Skin epidermis (tissue), 12 donors: Measurements from ENCODE around the gene HUWE1.
"Not testable (repeated sequence)": the region's sequence is repeated elsewhere in the genome, so short reads cannot be mapped to it uniquely, and the experiment has no call there.

Experiments
- H3K27ac ChIP-seq, 21 experiments: fragments of 200-600 bp; sonication (generic) in 11 of 21; one replicate each; pipeline ENCODE4 v1.5.0; 2020; ENCODE audit warnings: mild to moderate bottlenecking in 3 of 21, inconsistent platforms in 2 of 21, moderate library complexity in 2 of 21
- H3K4me3 ChIP-seq, 7 experiments: fragments of 200-600 bp; sonication (generic) in 2 of 7; one replicate each; pipeline ENCODE4 v1.5.0; 2020; ENCODE audit warnings: inconsistent platforms in 2 of 7, mild to moderate bottlenecking in 2 of 7, moderate library complexity in 1 of 7

The HUWE1 gene

GRCh38 chrX:53547668-53548067, 138.9 kb downstream of the HUWE1 start:
- Histone ChIP-seq H3K4me3 (no peak overlapping the region), H3K27ac (no peak overlapping the region)

- H3K4me3 ChIP-seq: no peak overlapping the region
- no peak overlapping the region for H3K27ac ChIP-seq
Measured at GRCh38 chrX:53544936-53545335, 141.6 kb downstream of the HUWE1 start.

GRCh38 chrX:53538781-53539180, 147.7 kb downstream of the HUWE1 start:
- Histone ChIP-seq H3K4me3 (no peak overlapping the region), H3K27ac (no peak overlapping the region)

DNA sequence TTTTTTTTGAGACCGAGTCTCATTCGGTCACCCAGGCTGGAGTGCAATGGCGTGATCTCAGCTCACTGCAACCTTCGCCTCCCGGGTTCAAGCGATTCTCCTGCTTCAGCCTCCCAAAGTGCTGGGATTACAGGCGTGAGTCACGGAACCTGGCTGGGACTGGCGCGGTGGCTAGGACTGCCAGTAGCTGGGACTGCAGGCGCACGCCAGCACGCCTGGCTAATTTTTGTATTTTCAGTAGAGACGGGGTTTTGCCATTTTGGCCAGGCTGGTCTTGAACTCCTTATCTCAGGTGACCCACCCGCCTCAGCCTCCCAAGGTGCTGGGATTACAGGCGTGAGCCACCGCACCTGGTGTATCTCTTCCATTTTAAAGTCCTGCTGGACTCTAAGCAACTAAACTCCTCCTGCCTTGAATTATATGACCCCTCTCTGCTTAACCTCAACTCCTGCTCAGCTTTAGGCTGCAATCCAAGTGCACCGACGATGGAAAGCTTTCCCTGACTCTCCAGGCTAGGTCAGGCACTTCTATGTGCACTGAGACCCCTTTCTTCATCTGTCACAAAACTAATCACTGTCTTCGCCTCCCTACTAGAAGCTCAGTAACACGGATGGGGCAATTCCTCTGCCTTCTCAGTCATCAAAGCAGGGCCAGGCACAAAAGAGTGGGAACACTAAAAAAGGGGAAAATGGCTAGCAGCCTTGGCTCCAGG, 155.1 kb downstream of the HUWE1 start:
- not testable (repeated sequence) for H3K4me3 ChIP-seq, H3K27ac ChIP-seq

DNA sequence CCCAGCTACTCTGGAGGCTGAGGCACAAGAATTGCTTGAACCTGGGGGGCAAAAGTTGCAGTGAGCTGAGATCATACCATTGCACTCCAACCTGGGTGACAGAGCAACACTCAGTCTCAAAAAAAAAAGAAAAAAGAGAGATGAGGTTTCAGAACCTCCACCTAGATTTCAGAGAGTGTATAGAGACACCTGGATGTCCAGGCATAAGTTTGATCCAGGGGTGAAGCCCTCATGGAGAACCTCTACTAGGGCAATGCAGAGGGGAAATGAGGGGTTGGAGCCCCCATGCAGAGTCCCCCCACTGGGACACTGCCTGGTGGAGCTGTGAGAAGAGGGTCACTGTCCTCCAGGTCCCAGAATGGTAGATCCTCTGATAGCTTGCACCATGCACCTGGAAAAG, 159.5 kb downstream of the HUWE1 start:
- Histone ChIP-seq H3K4me3 (no peak overlapping the region), H3K27ac (no peak overlapping the region)

DNA sequence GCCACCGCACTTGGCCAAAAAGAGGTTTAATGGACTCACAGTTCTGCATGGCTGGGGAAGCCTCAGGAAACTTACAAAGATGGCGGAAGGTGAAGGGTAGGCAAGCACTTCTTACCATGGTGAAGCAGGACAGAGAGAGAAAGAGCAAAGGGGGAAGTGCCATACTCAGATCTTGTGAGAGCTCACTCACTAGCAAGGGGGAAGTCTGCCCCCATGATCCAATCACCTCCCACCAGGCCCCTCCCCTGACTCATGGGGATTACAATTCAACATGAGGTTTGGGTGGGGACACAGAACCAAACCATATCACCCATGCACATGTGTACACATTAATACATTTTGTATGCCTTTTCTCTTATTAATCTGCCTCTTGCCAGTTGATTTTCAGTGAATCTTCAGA, 175.2 kb downstream of the HUWE1 start:
- Histone ChIP-seq H3K4me3 (no peak overlapping the region), H3K27ac (no peak overlapping the region)

DNA sequence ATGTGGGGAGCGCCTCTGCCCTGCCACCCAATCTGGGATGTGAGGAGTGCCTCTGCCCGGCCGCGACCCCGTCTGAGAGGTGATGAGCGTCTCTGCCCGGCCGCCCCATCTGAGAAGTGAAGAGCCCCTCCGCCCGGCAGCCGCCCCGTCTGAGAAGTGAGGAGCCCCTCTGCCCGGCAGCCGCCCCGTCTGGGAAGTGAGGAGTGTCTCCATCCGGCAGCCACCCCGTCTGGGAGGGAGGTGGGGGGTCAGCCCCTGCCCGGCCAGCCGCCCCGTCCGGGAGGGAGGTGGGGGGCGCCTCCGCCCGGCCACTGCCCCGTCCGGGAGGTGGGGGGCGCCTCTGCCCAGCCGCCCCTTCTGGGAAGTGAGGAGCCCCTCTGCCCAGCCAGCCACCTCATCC, 182.5 kb downstream of the HUWE1 start:
- not testable (repeated sequence) for H3K4me3 ChIP-seq, H3K27ac ChIP-seq

- Histone ChIP-seq H3K27ac (no peak overlapping the region), H3K4me3 (no peak overlapping the region)
Measured at GRCh38 chrX:53494436-53494835, 192.1 kb downstream of the HUWE1 start.

DNA sequence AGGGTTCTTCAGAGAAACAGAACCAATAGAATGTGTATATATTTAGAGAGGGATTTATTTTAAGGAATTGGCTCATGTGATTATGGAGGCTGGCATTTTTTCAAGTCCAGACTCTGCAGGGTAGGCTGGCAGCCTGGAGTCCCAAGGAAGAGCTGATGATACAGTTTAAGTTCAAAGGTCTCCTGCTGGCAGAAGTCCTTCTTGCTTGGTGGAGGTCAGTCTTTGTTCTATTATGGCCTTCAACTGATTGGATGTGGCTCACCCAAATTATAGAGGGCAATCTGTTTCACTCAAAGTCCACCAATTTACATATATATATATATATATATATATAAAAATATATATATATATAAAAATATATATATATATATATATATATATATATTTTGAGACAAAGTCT, 200.2 kb downstream of the HUWE1 start:
- no peak overlapping the region for H3K27ac ChIP-seq
- H3K4me3 ChIP-seq: no peak overlapping the region

GRCh38 chrX:53483838-53484405, 202.6 kb downstream of the HUWE1 start:
- Histone ChIP-seq H3K4me3 (no peak overlapping the region), H3K27ac (no peak overlapping the region)

DNA sequence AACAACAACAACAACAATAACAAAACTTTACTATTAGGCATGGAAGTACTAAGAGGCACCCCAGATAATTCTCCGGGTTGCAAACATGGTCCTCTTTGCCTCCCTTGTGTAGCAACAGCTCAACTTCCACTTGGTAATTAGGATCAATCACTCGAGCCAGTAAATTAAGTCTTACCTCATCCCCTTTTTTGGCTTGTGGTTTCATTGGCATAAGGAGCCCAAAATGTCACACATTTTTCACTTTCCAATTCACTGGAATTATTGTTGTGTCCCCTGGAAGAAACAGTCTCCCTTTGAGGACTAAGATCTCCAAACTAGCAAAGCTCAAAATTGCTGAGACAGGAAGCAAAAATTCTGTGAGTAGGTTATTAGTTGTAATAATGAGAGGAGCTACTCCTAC, 203.1 kb downstream of the HUWE1 start:
- H3K27ac ChIP-seq: no peak overlapping the region
- no peak overlapping the region for H3K4me3 ChIP-seq
